HepG2 (cell line): Measurements from ENCODE around the gene MACROH2A1. TPM values are rescaled to one million over a fixed set of nuclear protein-coding genes. Genes with fewer than 3 reads are reported as not detected.

Experiments used
- BRF2 ChIP-seq: sonication (generic); formaldehyde crosslinking; IDR thresholded peaks from 2 replicates; pipeline ENCODE4 v1.8.1; 2022; ENCODE audit warnings: mild to moderate bottlenecking, missing genetic modification reagents
- CENPX ChIP-seq: sonication (generic); formaldehyde crosslinking; IDR thresholded peaks from 2 replicates; pipeline ENCODE4 v1.9.0; 2021; ENCODE audit warnings: mild to moderate bottlenecking, missing genetic modification reagents, moderate library complexity
- FOXA1 ChIP-seq, 2 experiments: fragments of 450-650 bp in 1 of 2; sonication (generic) in 1 of 2; formaldehyde crosslinking in 1 of 2; IDR thresholded peaks; 2 replicates each; pipeline versions ENCODE4 v1.4.0 to v1.6.1; 2016 to 2020; ENCODE audit warnings: missing genetic modification reagents in 1 of 2
- HNRNPL ChIP-seq: fragments of 200-400 bp; formaldehyde crosslinking; IDR thresholded peaks from 2 replicates; pipeline ENCODE4 v1.6.1; 2017; ENCODE audit warnings: mild to moderate bottlenecking, low read depth, low read length
- NR0B2 ChIP-seq: sonication (generic); formaldehyde crosslinking; IDR thresholded peaks from 2 replicates; pipeline ENCODE4 v1.4.0; 2020; ENCODE audit warnings: mild to moderate bottlenecking, missing genetic modification reagents
- NR2C2 ChIP-seq: sonication (generic); formaldehyde crosslinking; IDR thresholded peaks from 2 replicates; pipeline ENCODE4 v1.4.0; 2020; ENCODE audit warnings: missing genetic modification reagents, mild to moderate bottlenecking, moderate library complexity, borderline replicate concordance
- PHB2 ChIP-seq: fragments of 450-650 bp; IDR thresholded peaks from 2 replicates; pipeline ENCODE4 v1.6.1; 2018; ENCODE audit not compliant: partially characterized antibody
- PLRG1 ChIP-seq: fragments of 450-650 bp; conservative IDR thresholded peaks from 2 replicates; pipeline ENCODE4 v1.6.1; 2016
- POGZ ChIP-seq: sonication (generic); formaldehyde crosslinking; IDR thresholded peaks from 2 replicates; pipeline ENCODE4 v1.4.0; 2020; ENCODE audit warnings: mild to moderate bottlenecking, missing genetic modification reagents
- SMARCE1 ChIP-seq: fragments of 450-650 bp; IDR thresholded peaks from 2 replicates; pipeline ENCODE4 v1.6.1; 2017; ENCODE audit warnings: borderline replicate concordance
- THAP7 ChIP-seq: sonication (generic); formaldehyde crosslinking; IDR thresholded peaks from 2 replicates; pipeline ENCODE4 v1.8.1; 2023; ENCODE audit warnings: mild to moderate bottlenecking, missing genetic modification reagents
- THRA ChIP-seq: sonication (generic); formaldehyde crosslinking; IDR thresholded peaks from 2 replicates; pipeline ENCODE4 v1.4.0; 2020; ENCODE audit warnings: missing genetic modification reagents, borderline replicate concordance
- ZBTB3 ChIP-seq: sonication (generic); formaldehyde crosslinking; IDR thresholded peaks from 2 replicates; pipeline ENCODE4 v1.4.0; 2020; ENCODE audit warnings: low read depth, mild to moderate bottlenecking, moderate library complexity, missing genetic modification reagents, borderline replicate concordance
- ZBTB38 ChIP-seq: sonication (generic); formaldehyde crosslinking; IDR thresholded peaks from 2 replicates; pipeline ENCODE4 v1.5.1; 2020; ENCODE audit warnings: mild to moderate bottlenecking, missing genetic modification reagents
- ZFP90 ChIP-seq: sonication (generic); formaldehyde crosslinking; IDR thresholded peaks from 2 replicates; pipeline ENCODE4 v1.8.0; 2022; ENCODE audit warnings: missing genetic modification reagents, mild to moderate bottlenecking, inconsistent platforms, borderline replicate concordance
- ZMAT3 ChIP-seq: sonication (generic); formaldehyde crosslinking; conservative IDR thresholded peaks from 2 replicates; pipeline ENCODE4 v1.7.0; 2021; ENCODE audit warnings: missing genetic modification reagents
- ZNF143 ChIP-seq: sonication (generic); formaldehyde crosslinking; IDR thresholded peaks from 2 replicates; pipeline ENCODE4 v1.4.0; 2020; ENCODE audit warnings: missing genetic modification reagents
- ZNF317 ChIP-seq: sonication (generic); formaldehyde crosslinking; IDR thresholded peaks from 2 replicates; pipeline ENCODE4 v1.5.0; 2020; ENCODE audit warnings: mild to moderate bottlenecking, missing genetic modification reagents
- ZNF337 ChIP-seq: sonication (generic); formaldehyde crosslinking; IDR thresholded peaks from 2 replicates; pipeline ENCODE4 v1.5.1; 2020; ENCODE audit warnings: missing genetic modification reagents, low read depth, mild to moderate bottlenecking, borderline replicate concordance
- ZNF605 ChIP-seq: sonication (generic); formaldehyde crosslinking; IDR thresholded peaks from 2 replicates; pipeline ENCODE4 v1.8.0; 2022; ENCODE audit warnings: mild to moderate bottlenecking, missing genetic modification reagents
- ZNF639 ChIP-seq: conservative IDR thresholded peaks from 2 replicates; pipeline ENCODE4 v1.6.1; 2018; ENCODE audit warnings: missing genetic modification reagents
- ZNF713 ChIP-seq: sonication (generic); formaldehyde crosslinking; IDR thresholded peaks from 2 replicates; pipeline ENCODE4 v1.4.0; 2020; ENCODE audit warnings: mild to moderate bottlenecking, missing genetic modification reagents
- ZNF737 ChIP-seq: sonication (generic); formaldehyde crosslinking; IDR thresholded peaks from 2 replicates; pipeline ENCODE4 v1.5.0; 2020; ENCODE audit warnings: missing genetic modification reagents, mild to moderate bottlenecking, borderline replicate concordance
- ZNF749 ChIP-seq: sonication (generic); formaldehyde crosslinking; IDR thresholded peaks from 2 replicates; pipeline ENCODE4 v1.8.0; 2022; ENCODE audit warnings: mild to moderate bottlenecking, missing genetic modification reagents, moderate library complexity, borderline replicate concordance
- ZNF83 ChIP-seq: sonication (generic); formaldehyde crosslinking; IDR thresholded peaks from 2 replicates; pipeline ENCODE4 v1.4.0; 2020; ENCODE audit warnings: missing genetic modification reagents, mild to moderate bottlenecking, borderline replicate concordance
- polyA plus RNA-seq, 8 experiments: library from polyadenylated mRNA; depleted of rRNA in 3 of 8; stranded (reverse) in 7 of 8; unstranded in 1 of 8; fragments of >200 nt; fragmentation: Illumina TruSeq in 4 of 8; extraction: Trizol in 4 of 8; gene quantifications; 2 replicates each; pipeline versions ENCODE4 v1.2.1 to v1.2.3, GENCODE V29; 2011 to 2016; ENCODE audit warnings: low read depth in 4 of 8, missing spikeins in 1 of 8, mixed read lengths in 1 of 8; ENCODE audit not compliant: insufficient read depth in 1 of 8
- total RNA-seq, 5 experiments: library from RNA; depleted of rRNA; stranded (reverse); fragments of >200 nt; fragmentation: Illumina TruSeq; extraction: Trizol; gene quantifications; 2 replicates each; pipeline ENCODE4 v1.2.3, GENCODE V29; 2016; ENCODE audit warnings: low read depth in 1 of 5

Gene MACROH2A1
- total and polyA plus RNA-seq, 2 of the 13 experiments (the other 11 are each of a cell fraction or from before 2014, with no cell fraction given) = 69.1 to 158 TPM

GRCh38 chr5:135324897-135325650, 74.0 kb downstream of the MACROH2A1 start (continued):
- TF ChIP-seq NR0B2 (CRISPR knock-in tag) (no peak), PHB2 (no peak), NR2C2 (CRISPR knock-in tag) (peak; percentile 26; the same call in 1 of the 2 replicates), ZNF83 (CRISPR knock-in tag) (no peak), ZNF143 (CRISPR knock-in tag) (no peak), ZBTB38 (CRISPR knock-in tag) (peak; percentile 66; the same call in 1 of the 2 replicates), ZMAT3 (CRISPR knock-in tag) (no peak), HNRNPL (0 out of 2 replicates have a peak, but pooled peaks have one; percentile 29), THAP7 (CRISPR knock-in tag) (0 out of 2 replicates have a peak, but pooled peaks have one; percentile 46), ZNF737 (CRISPR knock-in tag) (no peak), ZNF337 (CRISPR knock-in tag) (no peak), FOXA1 (IDR thresholded peaks at IDR 0.05) (no peak), FOXA1 (CRISPR knock-in tag; IDR thresholded peaks at IDR 0.05) (no peak), CENPX (CRISPR knock-in tag) (no peak), POGZ (no peak), ZBTB3 (CRISPR knock-in tag) (no peak), PLRG1 (no peak), THRA (peak; percentile 46; the same call in 1 of the 2 replicates), ZFP90 (no peak), ZNF639 (no peak), ZNF713 (CRISPR knock-in tag) (no peak), ZNF749 (no peak), ZNF605 (peak; percentile 20; the same call in 1 of the 2 replicates), ZNF317 (CRISPR knock-in tag) (no peak), SMARCE1 (no peak), BRF2 (CRISPR knock-in tag) (no peak)
